Adrenal gland (tissue), 12 donors: ENCODE data around the gene MCAM. TPM values are rescaled to one million over a fixed set of nuclear protein-coding genes. Genes with fewer than 3 reads are reported as not detected.
A peak's percentile ranks its signal among the peaks of the same experiment; 100 is the strongest.

Source experiments
- DNase-seq, 7 donors: peaks; one replicate each; pipeline ENCODE4 v3.0.0-alpha.2; 2019 to 2020
- H3K27ac ChIP-seq, 5 donors: fragments of 200-600 bp; sonication (generic) in 4 of 5; 1 replicate in 3 of 5; 2 replicates in 2 of 5; pipeline versions ENCODE4 v1.5.1 to v1.8.0; 2016 to 2020; ENCODE audit warnings: mild to moderate bottlenecking in 1 of 5
- H3K27me3 ChIP-seq: fragments of 200-600 bp; 2 replicates; pipeline ENCODE4 v1.8.0; 2021
- H3K36me3 ChIP-seq, 2 donors: fragments of 200-600 bp; replicated peaks in 1 of 2; 1 replicate in 1 of 2; 2 replicates in 1 of 2; pipeline versions ENCODE4 v1.5.1 to v1.8.0; 2018 to 2022
- H3K4me1 ChIP-seq, 2 donors: fragments of 200-600 bp; replicated peaks in 1 of 2; 1 replicate in 1 of 2; 2 replicates in 1 of 2; pipeline versions ENCODE4 v1.5.1 to v1.8.0; 2018 to 2021
- H3K4me3 ChIP-seq, 4 donors: fragments of 200-600 bp; sonication (generic) in 3 of 4; one replicate each; pipeline ENCODE4 v1.5.1; 2016 to 2018
- H3K9me3 ChIP-seq, 3 donors: fragments of 200-600 bp; sonication (generic) in 1 of 3; replicated peaks in 1 of 3; 1 replicate in 2 of 3; 2 replicates in 1 of 3; pipeline versions ENCODE4 v1.5.1 to v1.8.0; 2016 to 2021
- CTCF ChIP-seq, 6 experiments: fragments of 450-650 bp in 4 of 6; fragments of 200-600 bp in 2 of 6; sonication (generic) in 1 of 6; IDR thresholded peaks; 1 replicate in 5 of 6; 2 replicates in 1 of 6; pipeline versions ENCODE4 v1.5.1 to v1.8.0; 2016 to 2021; ENCODE audit warnings: antibody characterized with exemption in 6 of 6, mild to moderate bottlenecking in 2 of 6, moderate library complexity in 1 of 6
- POLR2A ChIP-seq, 2 donors: fragments of 450-650 bp; IDR thresholded peaks; one replicate each; pipeline ENCODE4 v1.6.1; 2017; ENCODE audit warnings: antibody characterized with exemption in 2 of 2, mild to moderate bottlenecking in 2 of 2, moderate library complexity in 1 of 2
- WGBS, 4 donors: extraction: QIAGEN DNeasy Blood & Tissue Kit in 2 of 4; methylation state at CpG; one replicate each; pipeline versions ENCODE4 v1.1.5 to v1.1.7; 2013 to 2017; 5-methylcytosine and 5-hydroxymethylcytosine counted together
- intact Hi-C, 2 donors: fragments of 100-400 bp; cut with DNase I; formaldehyde crosslinking; loops; one replicate each; pipeline versions ENCODE4 v1.14.1 to v1.15.0; 2022 to 2023
- polyA plus RNA-seq, 3 donors: library from polyadenylated mRNA; stranded (reverse); fragments of 200-250 nt in 2 of 3; fragments of 350-450 nt in 1 of 3; fragmentation: Illumina TruSeq in 1 of 3; extraction: RNeasy Lipid Tissue Mini Kit (QIAGEN cat#74804) in 1 of 3; gene quantifications; one replicate each; pipeline ENCODE4 v1.2.3, GENCODE V29; 2013 to 2014
- total RNA-seq, 9 donors: library from RNA; depleted of rRNA in 4 of 9; stranded (reverse); fragments of >200 nt in 4 of 9; fragments of 120-200 nt in 1 of 9; fragmentation: NEBNext Ultra II Directional in 1 of 9; extraction: Animal tissue kit (Norgen Biotek cat#: 25700) in 1 of 9; gene quantifications; one replicate each; pipeline versions ENCODE4 v1.1.0 to v1.2.4, GENCODE V29; 2013 to 2023
- donor health status: healthy with polysubstance abuse.
- donor health status: Bipolar disorder and iron deficiency.
- donor health status: DM: yes; HTN: yes; CAD: no.
- donor health status: DM: no; HTN: no; CAD: no.
- donor health status: DM: no; HTN: no; CAD: no.
- donor health status: DM: yes; HTN: yes; CAD: no.

MCAM gene
- total and polyA plus RNA-seq, 12 donors = 12.1 to 143 (median 32.1) TPM

DNA sequence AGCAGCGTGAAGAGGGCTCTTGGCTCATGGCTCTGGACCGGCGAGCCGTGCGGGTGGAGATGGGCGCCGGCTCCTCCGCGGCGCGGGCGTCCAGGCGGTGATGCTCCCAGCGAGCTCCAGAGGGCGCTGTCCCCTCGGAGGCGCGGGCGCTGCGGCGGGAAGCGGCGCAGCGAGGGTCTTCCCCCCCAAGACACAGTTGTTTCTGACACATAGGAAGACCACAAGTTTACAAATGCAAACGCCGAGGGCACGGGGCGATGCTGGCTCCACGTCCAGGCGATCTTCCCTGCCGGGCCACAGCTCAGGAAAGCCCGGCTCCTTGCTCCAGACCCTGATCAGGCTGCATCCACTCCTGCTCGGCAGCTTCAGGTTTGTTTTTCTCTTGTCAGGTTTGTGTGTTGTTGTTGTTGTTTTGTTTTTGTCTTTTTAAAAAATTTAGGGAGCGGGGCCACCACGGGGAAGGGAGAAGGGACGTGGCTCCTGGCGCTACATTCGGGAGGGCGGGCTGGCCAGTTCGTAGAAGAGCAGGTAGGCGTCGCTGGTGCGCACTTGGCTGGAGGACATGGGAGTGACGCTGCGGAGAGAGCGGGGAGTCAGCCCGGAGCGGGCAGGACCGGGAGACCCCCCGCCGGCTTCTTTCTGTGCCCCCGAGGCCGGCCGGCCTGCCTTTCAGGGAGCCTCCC, 39.6 kb upstream of the MCAM start:
- H3K4me1 ChIP-seq = peaks cover 8 to 9% of the 10 kb centered on the region in 2 donors
- peak overlapping the region in 2 of 4 donors; percentile 44 to 56 for H3K4me3 ChIP-seq
- peak; percentile 77 to 91 (median 88) for DNase-seq
- H3K27me3 ChIP-seq = no peaks in the 10 kb centered on the region
- peaks cover 0 to 17% of the 10 kb centered on the region in 2 donors for H3K36me3 ChIP-seq
- 1 to 4% (median 2%) methylated on average over 40 to 54 of the region's 54 CpGs for WGBS, 4 donors
- TF ChIP-seq POLR2A (IDR thresholded peaks at IDR 0.05) (no peak), CTCF (IDR thresholded peaks at IDR 0.05) (peak; percentile 80 to 97 (median 95))
- intact Hi-C loops = loop anchor here (2.0 to 10.0 kb wide), 3 partner anchors 16 to 121 kb away; no protein-coding TSS in a partner anchor
- H3K27ac ChIP-seq = peak overlapping the region in 3 of 5 donors; percentile 59 to 72 (median 70)
- H3K9me3 ChIP-seq = no peaks in the 10 kb centered on the region

DNA sequence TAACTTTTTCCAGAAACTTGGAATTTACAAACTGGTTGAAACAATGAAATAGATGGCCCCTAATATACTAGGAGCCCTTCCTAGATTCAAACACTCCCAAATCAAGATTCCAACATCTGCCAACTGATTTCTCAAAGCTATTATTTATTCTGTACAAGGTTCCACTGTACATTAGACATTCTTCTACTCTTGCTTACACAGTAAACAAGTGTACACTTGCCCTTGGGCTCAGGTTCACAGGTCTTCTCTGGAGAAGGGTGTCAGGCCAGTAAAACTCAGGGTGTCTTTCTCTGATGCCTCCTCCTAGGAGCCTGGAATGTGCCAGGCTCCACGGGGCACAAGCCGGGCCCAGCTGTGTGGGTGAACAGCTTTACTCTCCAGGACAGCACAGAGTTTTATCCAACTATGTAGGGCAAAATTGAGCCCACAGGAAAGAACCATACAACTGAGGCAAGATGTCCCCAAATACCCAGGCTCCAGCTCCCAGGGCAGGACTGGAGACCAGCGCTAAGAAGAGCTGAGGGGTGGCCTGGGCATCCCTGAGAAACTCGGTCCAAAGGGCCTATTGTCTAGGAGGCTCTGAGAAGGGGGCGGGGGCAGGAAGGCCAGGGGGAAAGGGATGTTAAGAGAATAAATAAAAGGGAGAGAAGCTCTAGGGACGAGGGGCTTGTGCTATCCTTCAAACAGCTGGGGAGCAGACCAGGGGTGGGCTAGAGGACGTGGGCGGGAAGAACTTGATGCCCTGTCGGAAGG, 38.3 kb upstream of the MCAM start:
- Histone ChIP-seq H3K27me3 (no peaks in the 10 kb centered on the region), H3K9me3 (no peaks in the 10 kb centered on the region), H3K4me1 (no peaks in the 10 kb centered on the region), H3K4me3 (no peak overlapping the region), H3K36me3 (peaks cover 0 to 17% of the 10 kb centered on the region in 2 donors), H3K27ac (no peak overlapping the region)
- DNase-seq = peak in 1 of 7 donors; percentile 12
- TF ChIP-seq CTCF (IDR thresholded peaks at IDR 0.05) (no peak), POLR2A (IDR thresholded peaks at IDR 0.05) (no peak)
- intact Hi-C loops = loop anchor here (5.0 to 10.0 kb wide), 2 partner anchors 120 to 122 kb away; no protein-coding TSS in a partner anchor
- WGBS, 4 donors = 71 to 79% (median 74%) methylated on average over 9 of the region's 9 CpGs

- H3K27me3 ChIP-seq = no peaks in the 10 kb centered on the region
- WGBS, 4 donors = 25 to 42% (median 31%) methylated on average over 4 of the region's 4 CpGs
- intact Hi-C loops = loop anchor here in 1 of 2 donors (10.0 kb wide), 1 partner anchor 122 kb away; no protein-coding TSS in a partner anchor
- DNase-seq = peak in 6 of 7 donors; percentile 71 to 86 (median 77)
- H3K9me3 ChIP-seq = no peaks in the 10 kb centered on the region
- TF ChIP-seq POLR2A (IDR thresholded peaks at IDR 0.05) (no peak), CTCF (IDR thresholded peaks at IDR 0.05) (no peak)
- H3K36me3 ChIP-seq = peaks cover 0 to 2% of the 10 kb centered on the region in 2 donors
- no peak overlapping the region for H3K4me3 ChIP-seq
- H3K27ac ChIP-seq = no peak overlapping the region
- H3K4me1 ChIP-seq = no peaks in the 10 kb centered on the region
Measured at GRCh38 chr11:119352857-119353260, 35.9 kb upstream of the MCAM start.

GRCh38 chr11:119351232-119351631, 34.3 kb upstream of the MCAM start:
- 44 to 94% (median 49%) methylated on average over 1 to 2 of the region's 2 CpGs for WGBS, 4 donors
- no peak for DNase-seq
- intact Hi-C loops = loop anchor here in 1 of 2 donors (10.0 kb wide), 1 partner anchor 124 kb away; no protein-coding TSS in a partner anchor
- Histone ChIP-seq H3K4me3 (no peak overlapping the region), H3K27ac (no peak overlapping the region), H3K27me3 (no peaks in the 10 kb centered on the region), H3K36me3 (no peaks in the 10 kb centered on the region), H3K4me1 (peaks cover 3 to 7% of the 10 kb centered on the region in 2 donors), H3K9me3 (no peaks in the 10 kb centered on the region)
- TF ChIP-seq CTCF (IDR thresholded peaks at IDR 0.05) = no peak
- no peak for TF ChIP-seq POLR2A (IDR thresholded peaks at IDR 0.05)
